Measurements from ENCODE around the gene COLGALT1.
"Not testable (repeated sequence)": the region's sequence is repeated elsewhere in the genome, so short reads cannot be mapped to it uniquely, and the experiment has no call there.

The COLGALT1 gene

DNA sequence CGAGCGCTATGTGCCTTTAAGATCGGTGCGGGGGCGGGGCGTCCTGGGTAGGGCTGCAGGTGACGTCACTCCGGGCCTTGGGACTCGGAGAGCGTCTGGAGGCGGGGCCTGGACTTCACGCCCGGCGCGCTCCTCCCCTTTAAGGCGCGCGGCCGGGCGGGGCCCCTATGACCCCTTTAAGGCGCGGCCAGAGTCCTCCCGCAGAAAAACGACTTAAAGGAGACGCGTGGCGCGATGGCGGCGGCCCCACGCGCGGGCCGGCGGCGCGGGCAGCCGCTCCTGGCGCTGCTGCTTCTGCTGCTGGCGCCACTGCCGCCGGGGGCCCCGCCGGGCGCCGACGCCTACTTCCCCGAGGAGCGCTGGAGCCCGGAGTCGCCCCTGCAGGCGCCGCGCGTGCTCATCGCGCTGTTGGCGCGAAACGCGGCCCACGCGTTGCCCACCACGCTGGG is at the start of gene COLGALT1:
Gene COLGALT1, plus strand, starts transcription at position 170 of the 449 bp plus-strand sequence. Its CDS starts 65 bp downstream, at position 235.
- peak; percentile 100 for DNase-seq
- Mint-ChIP-seq H3K4me3 (peak within 1 kb of the TSS; percentile 81), H3K27ac (peak within 1 kb of the TSS; percentile 73), H3K27me3 (peaks cover 5% of the 10 kb centered on the region), H3K9me3 (no peaks in the 10 kb centered on the region), H3K4me1 (peaks cover 24% of the 10 kb centered on the region), H3K36me3 (peaks cover 15% of the 10 kb centered on the region)
- CTCF ChIA-PET, result no interaction called here

- H3K4me3 Mint-ChIP-seq, result no peak overlapping the region
- peaks cover 14% of the 10 kb centered on the region for H3K36me3 Mint-ChIP-seq
- H3K27ac Mint-ChIP-seq, result no peak overlapping the region
- no peak for DNase-seq
- CTCF ChIA-PET, result interaction anchor here (9.7 kb wide), 1 partner anchor 10 kb away, joined by 58 read pairs; no protein-coding TSS in a partner anchor
- no peaks in the 10 kb centered on the region for H3K27me3 Mint-ChIP-seq
- peaks cover 3% of the 10 kb centered on the region for H3K9me3 Mint-ChIP-seq
- peaks cover 21% of the 10 kb centered on the region for H3K4me1 Mint-ChIP-seq
Measured at GRCh38 chr19:17506745-17507144, 48.7 kb upstream of the COLGALT1 start.

GRCh38 chr19:17508558-17508933 is 46.9 kb upstream of the COLGALT1 start:
- H3K9me3 Mint-ChIP-seq, H3K27me3 Mint-ChIP-seq, H3K4me3 Mint-ChIP-seq, DNase-seq: not testable (repeated sequence)
- Mint-ChIP-seq H3K4me1 (peaks cover 33% of the 10 kb centered on the region), H3K36me3 (peaks cover 17% of the 10 kb centered on the region), H3K27ac (peak overlapping the region; percentile 14)
- CTCF ChIA-PET, result interaction anchor here (9.7 kb wide), 1 partner anchor 12 kb away, joined by 58 read pairs; no protein-coding TSS in a partner anchor

GRCh38 chr19:17510220-17510993 is 45.0 kb upstream of the COLGALT1 start:
- peaks cover 21% of the 10 kb centered on the region for H3K36me3 Mint-ChIP-seq
- CTCF ChIA-PET, result interaction anchor here (0.6 to 9.7 kb wide), 5 partner anchors 12 to 64 kb away, joined by 3 to 58 read pairs (median 5); no protein-coding TSS in a partner anchor
- peak overlapping the region; percentile 95 for H3K27ac Mint-ChIP-seq
- DNase-seq, result no peak
- peaks cover 3% of the 10 kb centered on the region for H3K9me3 Mint-ChIP-seq
- peak overlapping the region; percentile 97 for H3K4me3 Mint-ChIP-seq
- H3K4me1 Mint-ChIP-seq, result peaks cover 41% of the 10 kb centered on the region
- H3K27me3 Mint-ChIP-seq, result no peaks in the 10 kb centered on the region

GRCh38 chr19:17511724-17512573 is 43.5 kb upstream of the COLGALT1 start:
- DNase-seq, result peak; percentile 90
- H3K4me1 Mint-ChIP-seq, result peaks cover 41% of the 10 kb centered on the region

GRCh38 chr19:17512574-17512939 is 42.9 kb upstream of the COLGALT1 start:
- Mint-ChIP-seq H3K27ac (peak overlapping the region; percentile 95), H3K4me3 (peak overlapping the region; percentile 97), H3K36me3 (peaks cover 40% of the 10 kb centered on the region), H3K27me3 (no peaks in the 10 kb centered on the region), H3K4me1 (peaks cover 41% of the 10 kb centered on the region), H3K9me3 (peaks cover 9% of the 10 kb centered on the region)
- CTCF ChIA-PET, result interaction anchor here (1.1 to 9.7 kb wide), 4 partner anchors 10 to 94 kb away, joined by 3 to 58 read pairs (median 6); no protein-coding TSS in a partner anchor
- no peak for DNase-seq

More at GRCh38 chr19:17511724-17512573, 43.5 kb upstream of the COLGALT1 start:
- Mint-ChIP-seq H3K9me3 (peaks cover 3% of the 10 kb centered on the region), H3K27me3 (no peaks in the 10 kb centered on the region), H3K27ac (peak overlapping the region; percentile 95), H3K36me3 (peaks cover 34% of the 10 kb centered on the region), H3K4me3 (peak overlapping the region; percentile 97)
- CTCF ChIA-PET, result interaction anchor here (0.6 to 9.7 kb wide), 7 partner anchors 11 to 158 kb away, joined by 3 to 58 read pairs (median 3); no protein-coding TSS in a partner anchor

DNA sequence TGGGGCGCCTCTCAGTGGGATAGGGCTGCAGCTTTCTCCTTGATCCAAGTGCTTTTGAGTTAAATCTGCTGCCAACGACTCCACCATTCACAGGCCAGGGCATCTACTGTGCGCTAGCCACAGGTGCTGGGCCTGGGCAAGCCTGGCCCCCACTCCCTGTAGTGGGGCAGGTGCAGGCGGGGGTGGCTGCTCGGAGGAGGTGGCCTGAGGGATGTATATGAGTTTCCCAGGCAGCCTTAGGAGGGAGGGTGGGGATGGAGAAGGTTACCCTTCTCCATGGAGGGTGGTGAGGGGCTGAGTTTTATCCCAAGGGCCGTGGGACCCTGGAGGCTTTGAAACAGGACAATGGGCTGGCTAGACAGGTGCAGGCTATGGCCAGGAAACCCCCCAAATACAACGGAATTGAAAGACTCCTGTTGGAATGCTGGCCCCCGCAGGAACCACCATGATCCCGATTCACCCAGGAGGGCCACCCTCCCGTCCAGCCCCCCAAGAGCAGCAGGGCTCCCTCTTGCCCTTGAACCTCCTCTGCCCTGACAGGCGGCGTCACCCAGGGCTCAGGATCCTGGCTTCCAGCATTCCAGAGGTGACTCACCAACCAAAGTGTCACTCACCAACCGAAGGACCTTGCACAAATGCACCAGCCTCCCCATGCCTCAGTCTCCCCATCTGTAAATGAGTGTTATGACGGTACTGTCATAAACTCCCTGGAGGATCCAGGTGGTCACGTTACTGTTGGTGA is 39.9 kb upstream of the COLGALT1 start:
- CTCF ChIA-PET, result no interaction called here
- no peak overlapping the region for H3K27ac Mint-ChIP-seq
- H3K4me3 Mint-ChIP-seq, result no peak overlapping the region
- DNase-seq, result no peak
- H3K27me3 Mint-ChIP-seq, result no peaks in the 10 kb centered on the region
- peaks cover 24% of the 10 kb centered on the region for H3K4me1 Mint-ChIP-seq
- peaks cover 42% of the 10 kb centered on the region for H3K36me3 Mint-ChIP-seq
- peaks cover 8% of the 10 kb centered on the region for H3K9me3 Mint-ChIP-seq

DNA sequence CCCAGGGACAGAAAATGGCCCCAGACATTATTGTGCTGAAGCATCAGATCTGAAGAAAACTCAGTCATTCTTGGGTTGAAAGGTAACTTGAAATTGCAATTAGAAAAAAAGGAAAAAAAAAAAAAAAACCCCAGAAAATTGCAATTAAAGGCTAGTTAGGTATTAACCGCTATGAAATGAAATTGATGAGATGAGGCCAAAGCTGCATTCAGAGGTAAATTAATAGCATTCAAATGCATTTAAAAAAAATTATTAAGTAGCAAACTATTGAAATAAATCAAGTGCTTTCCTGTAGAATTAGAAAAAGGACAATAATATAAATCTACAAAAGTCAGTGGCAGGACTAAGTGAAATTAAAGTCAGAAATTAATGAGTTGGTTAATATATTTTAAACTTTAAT is 37.6 kb upstream of the COLGALT1 start:
- Mint-ChIP-seq H3K36me3 (peaks cover 38% of the 10 kb centered on the region), H3K4me1 (peaks cover 23% of the 10 kb centered on the region)
- CTCF ChIA-PET, result no interaction called here

DNA sequence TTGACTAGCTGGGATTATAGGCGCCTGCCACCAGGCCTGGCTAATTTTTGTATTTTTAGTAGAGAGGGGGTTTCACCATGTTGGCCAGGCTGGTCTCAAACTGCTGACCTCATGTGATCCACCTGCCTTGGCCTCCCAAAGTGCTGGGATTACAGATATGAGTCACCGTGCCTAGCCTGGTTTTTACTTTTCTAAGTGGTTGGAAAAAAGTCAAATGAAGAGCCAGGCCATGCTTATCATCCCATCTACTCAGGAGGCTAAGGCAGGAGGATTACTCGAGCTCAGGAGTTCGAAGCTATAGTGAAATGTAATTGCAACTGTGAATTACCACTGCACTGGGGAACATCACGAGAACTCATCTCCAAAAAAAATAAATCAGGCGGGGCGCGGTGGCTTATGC is 36.8 kb upstream of the COLGALT1 start:
- H3K27me3 Mint-ChIP-seq, H3K9me3 Mint-ChIP-seq, DNase-seq, H3K4me3 Mint-ChIP-seq: not testable (repeated sequence)
- peak overlapping the region; percentile 19 for H3K27ac Mint-ChIP-seq
- H3K36me3 Mint-ChIP-seq, result peaks cover 44% of the 10 kb centered on the region
- peaks cover 25% of the 10 kb centered on the region for H3K4me1 Mint-ChIP-seq
- CTCF ChIA-PET, result interaction anchor here (1.0 kb wide), 1 partner anchor 23 kb away, joined by 3 read pairs; no protein-coding TSS in a partner anchor

More for the DNA sequence above, 37.6 kb upstream of the COLGALT1 start:
- H3K27ac Mint-ChIP-seq, result no peak overlapping the region
- DNase-seq, result no peak
- no peak overlapping the region for H3K4me3 Mint-ChIP-seq
- peaks cover 8% of the 10 kb centered on the region for H3K9me3 Mint-ChIP-seq
- H3K27me3 Mint-ChIP-seq, result no peaks in the 10 kb centered on the region

- Mint-ChIP-seq H3K27me3 (peaks cover 5% of the 10 kb centered on the region), H3K9me3 (peaks cover 8% of the 10 kb centered on the region), H3K4me1 (peaks cover 29% of the 10 kb centered on the region), H3K36me3 (peaks cover 47% of the 10 kb centered on the region), H3K4me3 (no peak overlapping the region), H3K27ac (no peak overlapping the region)
- no peak for DNase-seq
- CTCF ChIA-PET, result no interaction called here
Measured at GRCh38 chr19:17519967-17520366, 35.5 kb upstream of the COLGALT1 start.

GRCh38 chr19:17520865-17521264 is 34.6 kb upstream of the COLGALT1 start:
- no peak overlapping the region for H3K27ac Mint-ChIP-seq
- H3K4me1 Mint-ChIP-seq, result peaks cover 33% of the 10 kb centered on the region
- DNase-seq, result no peak
- CTCF ChIA-PET, result no interaction called here
- peaks cover 11% of the 10 kb centered on the region for H3K27me3 Mint-ChIP-seq
- H3K9me3 Mint-ChIP-seq, result peaks cover 8% of the 10 kb centered on the region
- H3K4me3 Mint-ChIP-seq, result no peak overlapping the region
- H3K36me3 Mint-ChIP-seq, result peaks cover 40% of the 10 kb centered on the region

- Mint-ChIP-seq H3K36me3 (peaks cover 20% of the 10 kb centered on the region), H3K27me3 (peaks cover 32% of the 10 kb centered on the region), H3K27ac (peak overlapping the region; percentile 98), H3K4me3 (peak overlapping the region; percentile 64), H3K4me1 (peaks cover 40% of the 10 kb centered on the region), H3K9me3 (no peaks in the 10 kb centered on the region)
- peak; percentile 84 for DNase-seq
- CTCF ChIA-PET, result interaction anchor here (1.1 to 2.2 kb wide), 3 partner anchors 12 to 27 kb away, joined by 3 to 8 read pairs (median 6); partner anchors contain the start of gene PGLS
Measured at GRCh38 chr19:17522988-17523872, 32.2 kb upstream of the COLGALT1 start.

- no peak for DNase-seq
- H3K4me3 Mint-ChIP-seq, result no peak overlapping the region
- CTCF ChIA-PET, result no interaction called here
- peaks cover 46% of the 10 kb centered on the region for H3K27me3 Mint-ChIP-seq
- peaks cover 8% of the 10 kb centered on the region for H3K9me3 Mint-ChIP-seq
- H3K36me3 Mint-ChIP-seq, result peaks cover 16% of the 10 kb centered on the region
- H3K27ac Mint-ChIP-seq, result peak overlapping the region; percentile 55
- peaks cover 40% of the 10 kb centered on the region for H3K4me1 Mint-ChIP-seq
Measured at GRCh38 chr19:17524651-17525050, 30.8 kb upstream of the COLGALT1 start.

Data from activated naive CD4-positive, alpha-beta T cell treated with anti-CD3 and anti-CD28 coated beads, Interleukin-2, amount 10 ng/mL, durations not matched to agents 7 days and 5 days (primary cell).